PFSK-1 (cell line): ENCODE measurements around the gene ZNF366.

Source experiments
- FOXP2 ChIP-seq: optimal IDR thresholded peaks from 2 replicates; pipeline ENCODE3; 2011; ENCODE audit warnings: borderline replicate concordance, control low read depth, inconsistent platforms; ENCODE audit not compliant: insufficient read depth; ENCODE audit errors: extremely low read length, extremely low read depth
- POLR2AphosphoS5 ChIP-seq: IDR thresholded peaks from 2 replicates; pipeline ENCODE4 v1.6.1; 2012; ENCODE audit warnings: low read depth, mild to moderate bottlenecking, control low read depth, low read length, moderate library complexity
- REST ChIP-seq, 2 experiments: IDR thresholded peaks; 2 replicates each; pipeline versions ENCODE4 v1.6.1 to v1.8.0; 2011 to 2012; ENCODE audit warnings: low read depth in 2 of 2, low read length in 2 of 2, control low read depth in 1 of 2, inconsistent platforms in 1 of 2, mild to moderate bottlenecking in 1 of 2, moderate library complexity in 1 of 2; ENCODE audit not compliant: insufficient read depth in 1 of 2
- SIN3A ChIP-seq: IDR thresholded peaks from 2 replicates; pipeline ENCODE4 v1.6.1; 2012; ENCODE audit warnings: mild to moderate bottlenecking, low read length, moderate library complexity, borderline replicate concordance; ENCODE audit not compliant: insufficient read depth
- TAF1 ChIP-seq: IDR thresholded peaks from 2 replicates; pipeline ENCODE4 v1.6.1; 2012; ENCODE audit warnings: low read length, control low read depth, borderline replicate concordance; ENCODE audit not compliant: insufficient read depth

The ZNF366 gene

DNA sequence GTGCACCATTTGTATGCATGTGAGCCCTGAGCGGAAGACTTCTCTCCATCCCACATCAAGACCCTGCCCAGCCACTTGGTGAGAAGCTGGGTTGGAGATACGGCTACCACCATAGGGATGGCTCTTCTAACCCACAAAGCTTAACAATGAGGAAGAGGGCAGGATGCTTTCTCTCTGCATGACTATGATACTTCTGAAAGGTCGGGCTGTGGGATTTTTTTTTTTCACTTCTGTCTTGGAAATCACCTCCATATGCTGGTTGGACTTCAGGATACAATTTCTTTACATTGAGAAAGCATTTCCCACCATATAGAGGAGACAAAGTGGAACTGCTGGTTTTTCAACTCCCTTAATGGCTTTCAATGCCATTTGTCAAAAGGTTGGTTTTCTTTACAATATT is 30.5 kb downstream of the ZNF366 start:
- TF ChIP-seq TAF1 (no peak), POLR2AphosphoS5 (no peak), FOXP2 (no peak), REST (IDR thresholded peaks at IDR 0.05; ENCODE audit: insufficient read depth in 1 of 2, low read depth in 2 of 2, low read length in 2 of 2) (no peak), SIN3A (no peak)

GRCh38 chr5:72476275-72476674 is 30.9 kb downstream of the ZNF366 start:
- TF ChIP-seq SIN3A (no peak), POLR2AphosphoS5 (no peak), REST (IDR thresholded peaks at IDR 0.05; ENCODE audit: insufficient read depth in 1 of 2, low read depth in 2 of 2, low read length in 2 of 2) (no peak), FOXP2 (no peak), TAF1 (no peak)

DNA sequence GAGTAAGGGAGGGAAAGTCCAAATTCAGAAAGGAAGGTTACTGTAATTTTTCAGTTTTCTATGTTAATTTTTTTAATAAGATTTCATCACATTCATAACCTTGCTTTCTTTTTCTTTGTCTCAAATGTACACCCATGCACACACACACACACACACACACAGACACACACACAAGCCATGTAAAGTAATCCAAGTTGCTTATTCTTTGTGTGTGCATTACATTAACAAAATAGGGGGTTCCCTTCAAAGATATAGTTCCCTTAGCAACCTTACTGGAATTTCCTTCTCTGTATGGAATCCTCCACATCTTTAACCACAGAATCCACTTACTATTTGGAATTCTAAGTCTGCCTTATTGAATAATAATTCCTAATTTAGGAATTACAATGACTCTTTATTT is 32.7 kb downstream of the ZNF366 start:
- TF ChIP-seq SIN3A (no peak), TAF1 (no peak), REST (IDR thresholded peaks at IDR 0.05; ENCODE audit: insufficient read depth in 1 of 2, low read depth in 2 of 2, low read length in 2 of 2) (no peak), FOXP2 (no peak), POLR2AphosphoS5 (no peak)

DNA sequence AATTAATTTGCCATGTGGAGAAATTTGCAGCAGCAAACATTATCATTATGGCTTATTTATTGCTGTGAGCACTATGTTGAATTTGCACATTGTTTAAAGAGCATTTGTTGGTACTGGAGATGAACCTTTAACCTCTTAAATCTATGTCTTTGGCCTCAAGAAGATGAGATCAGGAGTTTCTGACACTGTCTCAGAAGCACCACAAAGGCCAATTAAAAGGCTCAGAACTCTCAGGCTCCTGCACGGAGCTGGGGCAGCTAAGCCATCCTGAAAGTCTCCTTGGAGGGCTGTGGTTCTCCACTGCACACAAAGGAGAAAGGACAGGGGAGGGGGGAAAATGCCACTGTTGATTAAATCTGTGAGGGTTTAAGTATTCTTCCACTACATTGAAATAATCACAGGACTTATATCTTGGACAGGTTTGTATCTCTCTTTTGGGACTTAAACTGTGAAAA is 33.1 kb downstream of the ZNF366 start:
- no peak for TF ChIP-seq POLR2AphosphoS5
- TF ChIP-seq FOXP2 = no peak
- no peak for TF ChIP-seq TAF1
- no peak for TF ChIP-seq SIN3A
- no peak for TF ChIP-seq REST (IDR thresholded peaks at IDR 0.05; ENCODE audit: insufficient read depth in 1 of 2, low read depth in 2 of 2, low read length in 2 of 2)

DNA sequence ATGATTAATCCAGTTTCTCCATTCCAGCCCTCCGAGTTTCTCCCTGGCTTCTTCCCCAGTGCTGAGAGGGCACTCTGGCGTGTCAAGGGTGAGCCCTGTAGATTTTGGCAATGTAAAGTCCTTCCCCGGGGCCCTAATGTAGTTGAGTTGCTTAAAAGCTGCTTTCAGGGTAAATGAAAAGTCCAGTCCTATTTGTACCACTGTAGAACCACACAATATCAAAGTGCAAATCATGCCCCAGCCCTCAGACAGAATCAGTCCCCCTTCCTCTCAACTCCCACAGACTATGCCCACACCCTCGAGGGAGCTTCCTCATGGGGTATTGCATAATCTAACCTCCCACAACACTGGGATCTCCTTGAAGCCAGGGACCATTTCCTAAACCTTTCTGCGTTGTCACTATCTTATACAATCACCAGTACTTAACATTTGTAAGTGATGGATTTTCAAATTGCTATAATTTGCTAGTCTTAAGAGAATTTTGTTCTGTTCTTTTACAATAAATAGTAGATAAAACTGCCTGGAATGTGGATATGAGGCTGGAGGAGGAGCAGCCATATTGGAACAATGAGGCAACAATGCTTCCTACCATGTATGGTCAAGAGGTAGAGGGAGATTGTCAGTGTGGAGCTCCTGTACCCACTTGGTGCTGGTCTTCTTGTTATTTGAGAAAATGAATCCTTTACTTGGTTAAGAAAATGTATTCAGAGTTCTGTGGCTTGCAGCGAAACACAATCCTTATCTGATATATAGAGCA is 34.4 kb downstream of the ZNF366 start:
- TF ChIP-seq SIN3A (no peak), POLR2AphosphoS5 (no peak)

DNA sequence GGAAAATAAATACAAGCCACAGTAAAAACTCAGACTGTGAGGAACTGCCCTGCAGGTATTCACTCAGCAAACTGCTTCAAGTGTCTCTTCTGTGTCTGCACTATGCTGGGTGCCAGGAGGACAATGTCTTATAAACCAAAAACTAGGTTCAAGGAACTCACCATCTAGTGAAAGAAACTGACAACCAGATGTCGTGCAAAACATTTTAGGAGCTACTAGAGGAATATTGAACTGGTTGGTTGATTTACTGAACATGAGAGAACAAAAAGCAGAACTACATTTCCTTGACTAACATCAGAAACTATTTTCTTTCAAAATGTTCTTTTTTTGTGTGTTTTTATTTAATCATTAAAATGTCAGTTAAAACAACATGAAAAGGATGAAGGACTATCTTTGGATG is 35.2 kb downstream of the ZNF366 start:
- TF ChIP-seq REST (IDR thresholded peaks at IDR 0.05; ENCODE audit: insufficient read depth in 1 of 2, low read depth in 2 of 2, low read length in 2 of 2) (no peak), FOXP2 (no peak), TAF1 (no peak), SIN3A (no peak), POLR2AphosphoS5 (no peak)
